PC-3 (cell line): Measurements from ENCODE around the gene ATP6V1F. TPM values are rescaled to one million over a fixed set of nuclear protein-coding genes. Genes with fewer than 3 reads are reported as not detected.

Experiments
- ATAC-seq: fragments of 200-7000 bp; cut with Tn5 transposase; 2 replicates; pipeline ENCODE4 v1.9.1; 2020; ENCODE audit warnings: mild to moderate bottlenecking, moderate library complexity
- BruUV-seq: library from RNA; stranded (reverse); fragments of 400-500 nt; replicated peaks from 2 replicates; lab custom pipeline; 2021; lab: Mats Ljungman, UMichigan
- CTCF ChIA-PET: fragments of 300-600 bp; sonication (Branson Sonifier 250); formaldehyde crosslinking; loops from one replicate; lab custom pipeline; 2022; ENCODE audit warnings: antibody characterized with exemption; lab: Charles Lee
- POLR2A ChIA-PET: fragments of 300-600 bp; sonication (Branson Sonifier 250); formaldehyde crosslinking; loops from one replicate; lab custom pipeline; 2022; ENCODE audit warnings: antibody characterized with exemption; ENCODE audit not compliant: unreplicated experiment; lab: Charles Lee
- DNase-seq: peaks from one replicate; pipeline ENCODE4 v3.0.0-alpha.2; 2015
- H2AFZ ChIP-seq: fragments of 300-600 bp; sonication (generic); 2 replicates; pipeline ENCODE4 v1.6.0; 2016; ENCODE audit warnings: antibody characterized with exemption, low read length
- H3F3A ChIP-seq: fragments of 300-600 bp; sonication (generic); one replicate; pipeline ENCODE4 v1.6.0; 2017; ENCODE audit warnings: antibody characterized with exemption, low read length, control low read depth, mild to moderate bottlenecking; ENCODE audit not compliant: unreplicated experiment
- H3K27ac ChIP-seq: fragments of 300-600 bp; sonication (generic); 2 replicates; pipeline ENCODE4 v1.5.1; 2016; ENCODE audit warnings: mild to moderate bottlenecking, low read length
- H3K27me3 ChIP-seq: fragments of 300-600 bp; sonication (generic); 2 replicates; pipeline ENCODE4 v1.6.1; 2016; ENCODE audit warnings: low read length, mixed read lengths
- H3K36me3 ChIP-seq: fragments of 300-600 bp; sonication (generic); 2 replicates; pipeline ENCODE4 v1.6.1; 2016; ENCODE audit warnings: low read depth, mixed run types, low read length, mixed read lengths
- H3K4me1 ChIP-seq: fragments of 300-600 bp; sonication (generic); 2 replicates; pipeline ENCODE4 v1.5.1; 2016; ENCODE audit warnings: low read length; ENCODE audit not compliant: insufficient read depth
- H3K4me2 ChIP-seq: fragments of 300-600 bp; sonication (generic); 2 replicates; pipeline ENCODE4 v1.6.0; 2016; ENCODE audit warnings: low read length
- H3K4me3 ChIP-seq: fragments of 300-600 bp; sonication (generic); 2 replicates; pipeline ENCODE4 v1.5.1; 2016; ENCODE audit warnings: mild to moderate bottlenecking, low read length, mixed read lengths
- H3K79me2 ChIP-seq: fragments of 300-600 bp; sonication (generic); 2 replicates; pipeline ENCODE4 v1.6.1; 2017; ENCODE audit warnings: low read length, mixed read lengths
- H3K9ac ChIP-seq: fragments of 300-600 bp; sonication (generic); 2 replicates; pipeline ENCODE4 v1.6.0; 2016; ENCODE audit warnings: mild to moderate bottlenecking, low read length
- H3K9me2 ChIP-seq: fragments of 300-600 bp; sonication (generic); replicated peaks from 2 replicates; pipeline ENCODE4 v1.6.1; 2016; ENCODE audit warnings: mixed run types, low read length, mixed read lengths
- H3K9me3 ChIP-seq: fragments of 300-600 bp; sonication (generic); 2 replicates; pipeline ENCODE4 v1.6.1; 2016; ENCODE audit warnings: low read length, mixed read lengths
- H4K20me1 ChIP-seq: fragments of 300-600 bp; sonication (generic); 2 replicates; pipeline ENCODE4 v1.6.1; 2016; ENCODE audit warnings: low read length, mixed read lengths
- CTCF ChIP-seq: fragments of 300-600 bp; sonication (generic); conservative IDR thresholded peaks from 2 replicates; pipeline ENCODE4 v1.5.1; 2017; ENCODE audit warnings: antibody characterized with exemption, low read depth, mild to moderate bottlenecking, low read length
- EZH2 ChIP-seq: fragments of 300-600 bp; sonication (generic); IDR thresholded peaks from one replicate; pipeline ENCODE4 v1.6.1; 2017; ENCODE audit warnings: antibody characterized with exemption, mild to moderate bottlenecking, low read length; ENCODE audit not compliant: unreplicated experiment
- EZH2phosphoT487 ChIP-seq: fragments of 300-600 bp; sonication (generic); IDR thresholded peaks from 2 replicates; pipeline ENCODE4 v1.6.1; 2018; ENCODE audit warnings: mild to moderate bottlenecking, antibody characterized with exemption, low read length, borderline replicate concordance
- intact Hi-C: fragments of 100-400 bp; cut with micrococcal nuclease; formaldehyde crosslinking; loops from 2 replicates; pipeline ENCODE4 v1.9.0; 2023
- total RNA-seq: library from RNA; depleted of rRNA; stranded (reverse); fragments of >200 nt; gene quantifications from 2 replicates; pipeline ENCODE4 v1.2.3, GENCODE V29; 2014

The ATP6V1F gene
- total RNA-seq, 1 experiment from 2014 or later: 131 TPM

- H3K9ac ChIP-seq: no peak overlapping the region
- no peak overlapping the region for H3K4me3 ChIP-seq
These were observed 46.3 kb downstream of the ATP6V1F start for GRCh38 chr7:128908750-128909624.

GRCh38 chr7:128909625-128910568 lies 47.2 kb downstream of the ATP6V1F start:
- intact Hi-C loops: no loop called here
- no peaks in the 10 kb centered on the region for H3F3A ChIP-seq
- CTCF ChIA-PET: no interaction called here
- H3K9me2 ChIP-seq: no peaks in the 10 kb centered on the region
- TF ChIP-seq EZH2 (no peak), EZH2phosphoT487 (no peak), CTCF (no peak)
- H3K27ac ChIP-seq: no peak overlapping the region
- DNase-seq: no peak
- ATAC-seq: peak; percentile 31; the same call in 1 of the 2 replicates
- H3K27me3 ChIP-seq: no peaks in the 10 kb centered on the region; the same call in 1 of the 2 replicates
- peak overlapping the region; percentile 25; the same call in 1 of the 2 replicates for H2AFZ ChIP-seq
- no peaks in the 10 kb centered on the region for H3K36me3 ChIP-seq
- peak overlapping the region; percentile 48; the same call in 1 of the 2 replicates for H3K4me2 ChIP-seq
- no peaks in the 10 kb centered on the region for H3K4me1 ChIP-seq
- H3K9ac ChIP-seq: no peak overlapping the region
- H4K20me1 ChIP-seq: no peaks in the 10 kb centered on the region
- POLR2A ChIA-PET: no interaction called here
- BruUV-seq: no TSS peak
- H3K9me3 ChIP-seq: no peaks in the 10 kb centered on the region
- H3K79me2 ChIP-seq: no peaks in the 10 kb centered on the region
- no peak overlapping the region for H3K4me3 ChIP-seq

More at GRCh38 chr7:128908750-128909624, 46.3 kb downstream of the ATP6V1F start:
- Histone ChIP-seq H3K9me3 (no peaks in the 10 kb centered on the region), H3K27me3 (no peaks in the 10 kb centered on the region; the same call in 1 of the 2 replicates), H2AFZ (no peak overlapping the region), H3K27ac (no peak overlapping the region), H3K79me2 (no peaks in the 10 kb centered on the region), H3K9me2 (no peaks in the 10 kb centered on the region), H3K4me1 (no peaks in the 10 kb centered on the region), H3K4me2 (no peak overlapping the region), H3F3A (no peaks in the 10 kb centered on the region), H3K36me3 (no peaks in the 10 kb centered on the region), H4K20me1 (no peaks in the 10 kb centered on the region)
- no peak for TF ChIP-seq EZH2
- no peak for TF ChIP-seq CTCF
- TF ChIP-seq EZH2phosphoT487: no peak
- DNase-seq (no peak), ATAC-seq (no peak)
- ChIA-PET CTCF (no interaction called here), POLR2A (interaction anchor here (0.6 kb wide), 1 partner anchor 50 kb away, joined by 4 read pairs; no protein-coding TSS in a partner anchor)
- no TSS peak for BruUV-seq
- intact Hi-C loops: no loop called here
